Measurements from ENCODE around the gene ENTPD1. TPM values are rescaled to one million over a fixed set of nuclear protein-coding genes. Genes with fewer than 3 reads are reported as not detected.

ENTPD1 gene
- total RNA-seq, 1 experiment from 2014 or later: not detected

Other genes with a start within 250 kb of the ENTPD1 start
- 5.0 and 5.5 TPM in 2 replicates for gene SORBS1, start 194.8 kb upstream of the ENTPD1 start, total RNA-seq (2021)
- 34.0 and 35.3 TPM in 2 replicates for gene ALDH18A1, start 99.5 kb upstream of the ENTPD1 start, total RNA-seq (2021)
- gene TCTN3, start 62.2 kb upstream of the ENTPD1 start, total RNA-seq (2021): 18.1 and 19.8 TPM in 2 replicates
- not detected in 2 replicates for gene CC2D2B, start 151.8 kb downstream of the ENTPD1 start, total RNA-seq (2021)